Vein endothelial cell (primary cell): ENCODE measurements around the gene MIER3. TPM values are rescaled to one million over a fixed set of nuclear protein-coding genes. Genes with fewer than 3 reads are reported as not detected.

ENCODE experiments used
- total RNA-seq: library from RNA; depleted of rRNA; stranded (reverse); fragments of >200 nt; gene quantifications from 2 replicates; pipeline ENCODE4 v1.2.3, GENCODE V29; 2012

Gene MIER3
- 27.3 and 29.1 TPM in 2 replicates for total RNA-seq

GRCh38 chr5:56951946-56952691, at the start of gene MIER3:
Gene MIER3, minus strand, starts transcription at chr5:56952123. Its CDS starts 21 bp downstream, at chr5:56952102.

DNA sequence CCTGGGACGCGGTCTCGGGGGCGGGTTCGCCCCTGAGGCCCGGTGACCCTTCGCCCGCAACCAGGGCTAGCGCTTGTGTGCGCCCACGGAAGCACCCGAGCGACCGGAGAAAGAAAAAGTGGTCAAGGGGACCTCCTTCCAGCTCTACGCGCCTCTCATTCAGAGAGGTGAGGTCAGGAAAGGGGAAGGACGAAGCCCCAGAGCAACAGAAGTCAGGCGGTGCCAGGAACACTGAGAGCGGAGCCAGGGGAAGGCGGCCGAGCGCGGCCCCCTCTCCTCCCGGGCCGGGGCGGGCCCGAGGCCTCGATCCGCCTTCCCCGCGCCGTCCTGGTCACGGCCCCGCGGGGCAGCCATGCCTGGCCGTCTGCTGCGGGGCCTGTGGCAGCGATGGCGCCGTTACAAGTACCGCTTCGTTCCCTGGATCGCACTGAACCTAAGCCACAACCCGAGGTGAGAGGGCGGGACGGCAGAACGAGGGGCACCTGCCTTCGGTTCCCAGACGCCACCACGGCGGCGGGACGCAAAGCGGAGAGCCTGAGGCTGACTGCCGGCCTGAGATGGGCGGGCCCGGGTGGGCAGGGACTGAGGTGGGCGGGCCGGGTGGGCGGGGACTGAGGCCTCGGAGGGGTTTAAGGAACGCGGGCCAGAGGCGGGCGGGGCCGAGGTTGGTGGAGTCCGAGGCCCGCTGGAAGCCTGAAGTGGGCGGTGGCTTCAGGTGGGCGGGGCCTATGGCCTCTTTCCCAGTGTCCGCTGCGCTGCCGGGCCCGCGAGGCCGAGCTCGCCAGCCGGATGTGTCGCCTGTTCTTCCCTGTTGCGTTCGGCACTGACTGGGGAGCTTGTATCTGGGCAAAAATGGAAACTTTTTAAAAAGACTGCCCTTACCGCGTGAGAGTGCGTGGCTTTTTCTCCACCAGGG, 42.4 kb downstream of the MIER3 start, which contains the start of gene SETD9:
SETD9 (plus strand) TSS at position 303 of the 916 bp plus-strand sequence; CDS start at position 353, 50 bp downstream.

Other genes starting within 250 kb of the MIER3 start
- gene MAP3K1, start 136.6 kb downstream of the MIER3 start, total RNA-seq: 26.3 and 29.7 TPM in 2 replicates
- gene SETD9, start 42.5 kb downstream of the MIER3 start, total RNA-seq: 15.0 and 18.4 TPM in 2 replicates
- 48.0 and 62.7 TPM in 2 replicates for gene GPBP1, start 221.9 kb upstream of the MIER3 start, total RNA-seq